Epithelial cell of prostate (primary cell): ENCODE measurements around the gene EIF2B2.
"Not testable (repeated sequence)": the region's sequence is repeated elsewhere in the genome, so short reads cannot be mapped to it uniquely, and the experiment has no call there.

Experiments
- DNase-seq: peaks from one replicate; pipeline ENCODE4 v3.0.0-alpha.2; 2011; ENCODE audit warnings: low read depth, low spot score
- H3K27ac ChIP-seq: fragments of 450-650 bp; 2 replicates; pipeline ENCODE4 v1.5.1; 2017; ENCODE audit warnings: mild to moderate bottlenecking

Gene EIF2B2

DNA sequence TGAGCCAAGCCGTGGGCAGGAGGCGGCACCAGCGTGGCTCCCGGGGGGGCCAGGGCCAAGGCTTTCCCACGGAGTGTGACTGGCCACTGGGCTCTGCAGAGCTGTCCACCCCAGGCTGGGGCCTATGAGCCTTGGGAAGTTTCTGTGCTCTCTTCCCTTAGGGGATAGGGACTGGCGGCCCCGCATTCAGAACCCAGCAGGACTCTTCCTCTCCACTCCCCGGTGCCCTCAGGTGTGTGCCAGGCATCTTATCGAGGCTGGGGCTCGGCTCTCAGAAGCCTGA is 17.8 kb upstream of the EIF2B2 start:
- no peak overlapping the region for H3K27ac ChIP-seq
- no peak for DNase-seq

DNA sequence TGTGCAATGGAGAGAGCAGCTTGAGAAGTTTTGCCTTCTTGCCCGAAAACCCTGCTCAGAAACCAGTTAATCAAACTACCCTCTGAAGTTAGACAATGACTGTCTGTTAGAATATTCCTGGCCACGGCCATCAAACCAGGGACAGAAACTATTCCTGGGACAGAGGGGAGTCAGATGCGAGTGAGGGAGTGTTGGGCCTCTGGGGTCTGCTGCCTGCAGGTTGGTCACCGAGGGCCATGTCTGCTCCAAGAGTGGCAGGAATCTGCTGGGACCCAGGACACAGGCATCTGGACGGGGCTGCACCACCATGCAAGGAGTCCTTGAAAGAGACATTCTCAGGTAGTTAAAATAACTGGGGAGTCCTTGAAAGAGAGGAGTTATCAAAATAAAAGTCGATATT is 16.9 kb upstream of the EIF2B2 start:
- H3K27ac ChIP-seq, result no peak overlapping the region
- no peak for DNase-seq

DNA sequence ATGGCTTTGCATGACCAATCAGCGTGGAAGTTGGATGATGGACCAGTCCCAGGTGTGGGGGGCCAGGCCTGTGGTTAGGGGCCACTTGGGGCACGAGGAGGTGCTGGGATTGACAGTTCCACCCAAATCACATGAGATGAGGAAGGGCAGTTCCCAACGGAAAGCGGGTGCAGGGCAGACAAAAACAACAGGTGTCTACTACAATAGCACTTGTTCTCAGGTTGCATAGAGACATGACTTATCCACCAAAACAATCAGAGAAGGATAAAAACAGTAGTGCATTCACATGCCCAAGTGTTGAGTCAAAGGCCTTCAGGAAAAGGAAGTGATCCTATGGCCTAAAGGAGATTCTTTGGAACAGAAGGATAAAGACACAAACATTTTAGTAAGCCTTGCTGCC is 14.6 kb upstream of the EIF2B2 start:
- peak; percentile 48 for DNase-seq
- H3K27ac ChIP-seq, result peak overlapping the region; percentile 39

DNA sequence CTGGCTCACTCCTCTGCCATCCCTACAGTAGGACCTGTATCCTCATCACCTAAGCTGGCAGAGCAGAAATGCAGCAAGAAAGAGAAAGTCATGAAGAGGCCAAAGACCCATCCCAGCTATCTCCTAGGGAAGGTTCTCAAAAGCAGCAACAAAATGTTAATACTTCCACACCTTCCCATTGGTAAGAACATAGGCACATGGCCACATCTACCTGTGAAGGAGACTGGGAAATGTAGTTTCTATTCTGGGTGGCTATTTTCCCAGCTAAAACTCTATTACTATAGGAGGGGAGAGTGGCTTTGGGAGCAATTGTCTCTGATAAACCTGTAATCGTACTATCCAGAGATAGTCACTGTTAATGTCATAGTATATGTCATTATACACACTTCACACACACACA is 13.7 kb upstream of the EIF2B2 start:
- no peak for DNase-seq
- H3K27ac ChIP-seq, result peak overlapping the region; percentile 39

DNA sequence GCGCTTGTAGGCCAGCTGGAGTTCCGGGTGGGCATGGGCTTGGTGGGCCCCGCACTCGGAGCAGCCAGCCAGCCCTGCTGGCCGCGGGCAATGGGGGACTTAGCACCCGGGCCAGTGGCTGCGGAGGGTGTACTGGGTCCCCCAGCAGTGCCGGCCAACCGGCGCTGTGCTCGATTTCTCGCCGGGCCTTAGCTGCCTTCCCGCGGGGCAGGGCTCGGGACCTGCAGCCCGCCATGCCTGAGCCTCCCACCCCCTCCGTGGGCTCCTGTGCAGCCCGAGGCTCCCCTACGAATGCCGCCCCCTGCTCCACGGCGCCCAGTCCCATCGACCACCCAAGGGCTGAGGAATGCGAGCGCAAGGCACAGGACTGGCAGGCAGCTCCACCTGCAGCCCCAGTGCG is 8.5 kb upstream of the EIF2B2 start:
- not testable (repeated sequence) for DNase-seq, H3K27ac ChIP-seq

DNA sequence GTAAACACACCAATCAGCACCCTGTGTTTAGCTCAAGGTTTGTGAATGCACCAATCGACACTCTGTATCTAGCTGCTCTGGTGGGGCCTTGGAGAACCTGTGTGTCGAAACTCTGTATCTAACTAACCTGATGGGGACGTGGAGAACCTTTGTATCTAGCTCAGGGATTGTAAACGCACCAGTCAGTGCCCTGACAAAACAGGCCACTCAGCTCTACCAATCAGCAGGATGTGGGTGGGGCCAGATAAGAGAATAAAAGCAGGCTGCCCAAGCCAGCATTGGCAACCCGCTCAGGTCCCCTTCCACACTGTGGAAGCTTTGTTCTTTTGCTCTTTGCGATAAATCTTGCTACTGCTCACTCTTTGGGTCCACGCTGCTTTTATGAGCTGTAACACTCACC is 6.9 kb upstream of the EIF2B2 start:
- not testable (repeated sequence) for H3K27ac ChIP-seq, DNase-seq

DNA sequence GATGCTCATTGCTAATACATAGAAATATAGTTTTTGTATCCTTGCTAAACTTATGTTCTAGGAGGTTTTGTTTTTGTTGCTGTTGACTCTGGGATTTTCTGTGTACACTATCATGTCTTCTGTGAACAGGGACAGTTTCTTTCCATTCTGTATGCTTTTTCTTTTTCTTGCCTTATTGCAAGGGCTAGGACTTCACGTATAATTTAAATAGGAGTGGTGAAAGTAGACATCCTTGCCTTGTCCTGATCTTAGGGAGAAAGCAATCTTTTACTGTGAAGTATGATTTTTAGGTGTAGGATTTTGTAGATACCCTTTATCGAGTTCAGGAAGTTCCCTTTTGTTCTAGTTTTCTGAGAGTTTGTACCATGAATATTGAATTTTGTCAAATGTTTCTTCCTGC is 1.5 kb upstream of the EIF2B2 start:
- no peak for DNase-seq
- H3K27ac ChIP-seq, result no peak overlapping the region

DNA sequence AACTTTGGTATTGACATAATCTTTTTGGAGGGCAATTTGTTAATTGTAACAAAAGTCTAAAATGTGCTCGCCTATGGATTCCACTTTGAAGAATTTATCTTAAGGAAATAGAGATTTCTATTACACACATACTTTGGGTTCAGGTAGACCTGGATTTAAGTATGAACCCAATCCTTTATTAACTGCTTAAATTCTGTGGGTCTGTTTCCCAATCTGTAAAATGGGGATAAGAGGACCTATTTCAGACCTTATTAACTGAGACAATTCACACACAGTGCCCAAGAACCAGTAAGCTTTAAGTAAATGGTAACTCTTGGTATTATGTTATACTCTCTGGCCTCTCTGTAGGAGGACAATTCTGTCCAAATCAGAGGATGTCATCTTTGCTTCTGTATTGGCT is 822 bp upstream of the EIF2B2 start:
- DNase-seq, result no peak
- H3K27ac ChIP-seq, result peak overlapping the region; percentile 80

DNA sequence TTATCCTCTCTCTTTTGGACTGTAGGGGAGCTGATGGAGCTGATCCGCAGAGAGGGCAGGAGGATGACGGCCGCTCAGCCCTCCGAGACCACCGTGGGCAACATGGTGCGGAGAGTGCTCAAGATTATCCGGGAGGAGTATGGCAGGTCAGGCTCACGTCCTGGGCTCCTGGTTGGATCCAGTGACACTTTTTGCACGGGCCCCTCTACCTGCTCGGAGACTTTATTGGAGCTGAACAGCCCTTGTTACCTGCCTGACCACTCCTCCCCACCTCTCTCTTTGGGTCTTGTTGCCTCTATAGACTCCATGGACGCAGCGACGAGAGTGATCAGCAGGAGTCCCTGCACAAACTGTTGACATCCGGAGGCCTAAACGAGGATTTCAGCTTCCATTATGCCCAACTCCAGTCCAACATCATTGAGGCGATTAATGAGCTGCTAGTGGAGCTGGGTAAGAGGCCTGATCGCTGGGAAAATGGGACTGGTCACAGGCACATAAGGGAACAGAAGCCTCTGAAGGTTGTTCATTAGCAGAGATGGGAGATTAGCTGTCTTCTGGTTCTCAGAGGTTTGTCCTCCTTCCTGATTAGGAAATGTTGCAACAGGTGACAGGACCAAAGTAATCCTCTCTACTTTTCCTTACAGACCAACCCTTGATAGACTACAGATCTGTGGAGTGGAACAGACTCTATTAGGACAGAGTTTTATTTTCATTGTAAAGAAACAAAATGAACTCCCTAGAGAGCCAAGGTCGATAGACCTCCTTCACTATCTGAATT is 718 bp downstream of the EIF2B2 start:
- H3K27ac ChIP-seq, result peak overlapping the region; percentile 80
- no peak for DNase-seq

DNA sequence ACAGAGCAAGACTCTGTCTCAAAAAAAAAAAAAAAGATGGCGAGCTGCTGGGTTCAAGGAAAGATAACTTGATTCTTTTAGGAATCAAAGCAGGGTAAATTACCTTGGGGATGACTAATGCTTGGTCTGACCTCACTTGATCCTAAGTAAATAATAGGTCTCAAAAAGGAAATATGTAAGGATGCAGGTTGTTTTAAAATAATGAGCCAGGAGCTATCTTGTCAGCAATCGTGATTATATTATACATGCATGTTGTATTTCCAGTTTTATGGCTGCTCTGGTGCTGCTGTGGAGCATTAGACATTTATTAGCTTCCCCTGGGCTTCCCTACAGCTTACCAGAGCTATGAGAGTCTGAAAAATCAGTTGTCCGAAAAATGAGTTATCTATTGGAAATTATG is 2.6 kb downstream of the EIF2B2 start:
- peak overlapping the region; percentile 21 for H3K27ac ChIP-seq
- DNase-seq, result no peak

DNA sequence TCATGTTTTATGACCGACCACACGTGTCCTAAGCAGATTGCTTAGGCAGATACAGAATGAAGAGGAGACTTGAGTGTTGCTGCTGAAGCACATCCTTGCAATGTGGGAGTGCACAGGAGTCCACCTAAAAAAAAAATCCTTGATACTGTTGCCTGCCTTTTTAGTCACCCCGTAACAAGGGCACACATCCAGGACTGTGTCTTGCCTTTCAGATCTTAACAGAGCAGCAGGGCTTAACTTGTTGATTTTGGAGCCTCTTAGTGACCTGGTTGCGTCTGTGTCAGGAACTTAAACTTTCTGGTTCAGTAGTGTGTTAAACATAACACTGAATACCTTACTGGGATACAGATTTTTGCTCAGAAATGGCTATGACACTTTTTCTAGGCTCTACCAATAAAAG is 6.5 kb downstream of the EIF2B2 start:
- no peak for DNase-seq
- no peak overlapping the region for H3K27ac ChIP-seq

DNA sequence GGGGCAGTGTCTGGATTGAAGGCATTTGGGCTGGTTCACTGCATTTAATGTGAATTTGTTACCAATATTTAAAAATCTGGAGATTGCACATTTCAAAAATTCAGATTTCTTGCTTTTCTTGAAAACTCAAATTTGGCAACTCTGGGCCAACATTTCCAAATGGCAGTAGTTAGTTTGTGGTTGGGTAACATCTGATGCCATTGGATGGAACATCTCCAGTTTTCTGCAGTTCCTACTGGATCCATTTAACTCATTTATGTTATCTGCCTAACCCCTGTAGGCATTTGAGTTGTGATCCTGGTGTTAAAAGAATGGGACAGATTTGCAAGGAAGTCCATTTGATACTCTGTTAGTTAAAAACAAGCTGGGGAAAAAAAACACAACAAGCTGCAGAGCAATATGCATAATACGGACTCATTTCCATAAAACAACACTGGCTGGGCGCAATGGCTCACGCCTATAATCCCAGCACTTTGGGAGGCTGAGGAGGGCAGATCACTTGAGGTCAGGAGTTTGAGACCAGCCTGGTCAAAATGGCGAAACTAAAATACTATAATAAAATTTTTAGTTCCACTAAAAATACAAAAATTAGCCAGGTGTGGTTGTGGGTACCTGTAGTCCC is 7.9 kb downstream of the EIF2B2 start:
- no peak overlapping the region for H3K27ac ChIP-seq
- no peak for DNase-seq

DNA sequence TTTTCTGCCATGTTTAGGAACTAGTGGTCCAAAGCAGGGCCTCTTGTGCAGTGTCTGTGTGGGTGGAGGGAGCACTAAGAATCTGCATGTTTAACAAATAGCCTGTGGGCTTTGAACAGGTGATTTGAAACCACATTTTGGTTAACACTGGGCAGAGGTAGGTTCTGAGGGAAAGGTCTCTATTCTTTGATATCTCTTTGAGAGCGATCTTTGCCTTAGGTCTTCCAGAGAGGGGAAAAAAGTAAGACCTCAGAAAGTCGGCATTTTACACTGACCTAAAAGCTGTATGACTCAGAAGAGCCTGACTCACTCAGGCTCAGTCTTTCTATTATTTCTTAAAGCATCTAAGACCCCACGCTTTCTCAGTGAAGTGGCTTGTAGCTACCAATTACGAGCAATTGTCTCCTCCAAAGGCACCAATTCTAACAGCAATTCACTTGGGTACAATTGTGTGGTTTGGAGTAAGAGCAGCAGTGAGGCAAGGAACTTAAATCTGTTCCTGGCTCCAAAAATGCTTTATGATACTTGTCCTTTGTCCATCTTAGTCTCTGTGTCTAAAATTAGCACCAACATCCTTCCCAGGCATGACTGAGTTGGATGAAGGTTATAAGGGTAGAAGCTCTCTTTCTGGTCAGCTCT is 8.8 kb downstream of the EIF2B2 start:
- DNase-seq, result no peak
- H3K27ac ChIP-seq, result no peak overlapping the region

DNA sequence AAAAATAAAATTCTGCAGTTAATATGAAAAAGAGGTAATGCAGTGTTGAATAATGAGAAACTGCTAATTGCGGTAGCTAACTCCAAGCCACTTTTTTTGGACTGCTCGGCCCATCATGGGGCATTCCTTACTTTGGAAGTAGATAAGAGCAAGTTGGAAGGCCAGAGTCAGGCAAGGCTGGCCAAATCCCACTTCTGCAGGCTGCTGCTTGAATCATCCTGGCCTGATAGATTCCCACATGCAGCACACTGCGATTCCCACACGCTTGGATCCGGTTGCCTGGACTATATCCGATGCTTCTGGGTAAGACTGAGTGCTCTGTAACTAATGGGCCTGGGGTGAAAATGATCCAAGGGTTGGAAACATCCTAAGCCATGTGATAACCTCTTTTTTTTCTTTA is 10.6 kb downstream of the EIF2B2 start:
- DNase-seq, result no peak
- H3K27ac ChIP-seq, result no peak overlapping the region

DNA sequence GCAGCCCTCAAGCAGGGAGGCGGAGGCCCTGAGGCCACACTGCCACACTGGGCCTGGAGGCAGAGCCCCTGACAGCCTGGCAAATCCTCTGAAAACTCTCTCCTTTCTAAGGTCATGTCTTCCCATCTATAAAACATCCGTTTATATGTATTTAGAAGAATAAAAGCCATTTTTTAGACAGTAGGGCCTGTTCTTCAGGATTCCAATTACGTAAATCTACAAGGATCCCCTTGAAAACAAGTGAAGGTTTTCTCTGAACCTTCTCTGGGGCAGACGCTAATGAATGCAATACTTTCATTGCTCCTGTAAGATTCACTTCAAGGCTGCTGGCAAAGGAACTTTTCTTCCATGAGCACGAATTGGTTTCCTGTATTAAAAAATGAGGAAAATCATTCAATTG is 12.8 kb downstream of the EIF2B2 start:
- no peak overlapping the region for H3K27ac ChIP-seq
- no peak for DNase-seq

DNA sequence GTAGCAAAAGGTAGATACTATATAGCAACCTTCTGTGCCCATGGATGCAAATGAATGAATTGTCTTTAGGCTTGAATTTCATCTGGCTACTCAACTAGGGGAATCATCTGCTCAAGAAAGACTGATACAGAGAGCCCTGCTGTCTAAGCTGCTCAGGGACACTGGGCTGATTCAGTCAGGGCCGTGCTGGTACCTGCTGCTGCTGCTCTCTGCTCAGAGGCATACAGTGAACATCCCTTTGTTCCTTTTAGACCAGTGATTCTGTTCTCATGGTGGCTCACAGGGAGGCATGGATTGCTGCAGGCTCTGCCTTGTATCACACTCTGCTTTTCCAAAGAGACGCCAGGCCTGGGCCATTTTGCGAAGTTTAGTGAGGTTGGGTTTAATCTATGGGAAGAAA is 14.1 kb downstream of the EIF2B2 start:
- no peak overlapping the region for H3K27ac ChIP-seq
- no peak for DNase-seq

DNA sequence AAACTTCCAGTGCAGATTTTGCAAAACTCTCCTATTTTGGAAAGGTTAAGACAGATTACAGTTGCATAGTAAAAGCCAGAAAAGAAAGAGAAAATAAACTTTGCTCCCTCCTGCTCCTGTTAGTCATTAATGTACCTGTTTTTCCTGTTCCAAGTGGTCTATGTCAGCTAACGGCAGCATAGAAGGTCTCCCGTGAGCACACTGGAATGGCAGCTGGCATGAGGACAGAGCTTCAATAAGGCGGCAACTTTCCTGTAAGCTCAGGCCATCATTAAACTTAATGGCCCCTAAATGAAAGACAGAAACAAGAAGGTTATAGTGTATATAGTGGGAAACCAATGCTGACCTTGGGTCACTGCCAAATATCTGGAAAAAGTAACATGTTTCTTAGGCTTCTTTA is 16.0 kb downstream of the EIF2B2 start:
- H3K27ac ChIP-seq, result no peak overlapping the region
- DNase-seq, result no peak

DNA sequence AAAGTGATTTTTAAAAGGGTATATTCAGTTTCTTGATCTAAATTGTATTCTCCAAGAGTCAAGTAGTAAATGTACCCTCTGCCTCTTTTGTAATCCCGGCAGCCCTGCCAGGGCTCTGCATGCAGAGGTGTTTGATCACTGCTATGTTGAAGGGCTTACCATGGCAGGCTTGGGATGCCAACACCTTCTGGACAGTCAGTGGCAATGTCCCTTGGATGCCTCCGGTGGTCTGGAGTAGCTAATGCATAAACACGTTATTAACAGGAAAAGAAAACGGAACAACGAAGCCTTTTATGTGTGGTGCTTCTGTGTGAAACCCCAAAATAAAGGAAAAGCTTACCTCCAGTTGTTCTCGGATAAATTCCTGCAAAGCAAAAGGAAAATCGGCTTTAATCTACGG is 19.9 kb downstream of the EIF2B2 start:
- no peak overlapping the region for H3K27ac ChIP-seq
- no peak for DNase-seq

DNA sequence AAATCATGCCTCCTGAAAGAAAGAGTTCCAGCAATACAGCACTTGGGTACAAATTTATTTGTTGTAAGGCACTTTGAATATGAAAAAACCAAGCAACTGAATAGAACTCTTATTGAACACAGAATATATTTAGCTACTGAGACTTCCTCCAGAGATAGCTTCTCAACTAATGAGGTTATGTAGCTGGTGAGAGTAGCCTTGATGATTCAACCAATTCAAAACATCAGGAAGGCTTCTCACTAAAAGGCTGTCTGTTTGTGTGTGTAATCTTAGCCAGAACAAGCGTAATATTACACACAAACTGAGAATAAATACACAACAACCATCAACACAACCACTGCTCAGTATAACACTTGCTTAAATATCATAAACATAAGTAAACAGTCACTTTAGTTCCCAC is 20.4 kb downstream of the EIF2B2 start:
- H3K27ac ChIP-seq, result no peak overlapping the region
- no peak for DNase-seq

DNA sequence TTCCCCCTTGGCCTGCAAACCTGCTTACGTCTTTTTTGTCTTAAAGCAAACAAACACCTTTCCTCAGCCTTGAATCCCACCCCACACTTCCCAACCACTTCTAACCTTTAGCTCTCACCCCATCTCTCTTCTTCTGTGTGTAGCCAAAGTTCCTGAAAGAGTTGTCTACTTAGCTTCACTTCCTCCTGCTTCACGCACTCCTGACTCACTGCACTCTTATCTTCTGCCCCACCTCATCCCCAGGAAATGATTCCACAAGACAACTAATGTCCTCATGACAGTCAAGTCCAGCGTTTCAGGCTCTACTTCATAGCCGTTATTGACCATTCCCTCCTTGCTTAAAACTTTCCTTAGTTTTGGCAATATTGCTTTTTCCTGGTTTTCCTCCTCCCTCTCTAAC is 22.4 kb downstream of the EIF2B2 start:
- DNase-seq, result no peak
- H3K27ac ChIP-seq, result peak overlapping the region; percentile 18

DNA sequence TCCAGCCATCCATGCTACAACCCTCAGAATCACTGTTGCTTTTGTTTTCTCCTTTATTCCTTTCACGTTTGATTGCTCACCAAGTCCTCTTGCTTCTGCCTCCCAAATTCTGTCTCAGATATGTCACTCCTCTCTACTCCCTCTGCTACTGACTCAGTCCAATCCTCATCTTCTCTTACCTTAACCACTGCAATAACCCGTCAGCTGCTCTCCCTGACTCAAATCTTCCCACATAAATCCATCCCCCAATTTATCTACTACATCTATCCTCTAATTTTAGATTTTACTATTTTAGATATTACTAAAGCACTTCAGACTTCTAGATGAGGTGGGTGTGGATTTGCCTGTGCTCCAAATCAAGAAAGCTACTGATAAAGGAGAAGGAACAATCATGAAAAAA is 23.2 kb downstream of the EIF2B2 start:
- H3K27ac ChIP-seq, result no peak overlapping the region
- no peak for DNase-seq

DNA sequence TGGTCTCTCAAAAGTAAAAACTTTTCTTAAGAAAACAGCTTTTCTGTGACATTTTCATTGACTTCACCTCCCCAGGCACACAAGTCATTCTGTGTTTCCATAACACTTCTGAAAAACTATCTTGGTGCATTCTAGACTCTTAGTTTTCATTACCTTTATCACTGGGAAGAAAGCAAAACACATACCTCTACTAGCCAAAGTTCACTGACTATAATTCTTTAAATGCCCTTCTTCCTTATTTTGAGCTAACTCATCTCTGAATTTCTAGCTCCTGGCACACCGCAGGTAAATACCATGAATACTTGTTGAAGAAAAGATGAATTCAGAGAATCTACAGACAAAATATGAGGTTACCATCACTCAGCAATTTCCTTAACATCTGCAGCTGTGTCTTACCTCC is 27.4 kb downstream of the EIF2B2 start:
- no peak for DNase-seq
- H3K27ac ChIP-seq, result no peak overlapping the region
